Neural cell (in vitro differentiated cells): Measurements from ENCODE around the gene NUPR2. TPM values are rescaled to one million over a fixed set of nuclear protein-coding genes. Genes with fewer than 3 reads are reported as not detected.

Source experiments
- H2AFZ ChIP-seq: fragments of 200-600, 300-800 bp; sonication (generic), shearing (Covaris generic); 2 replicates; pipeline ENCODE4 v1.6.0; 2014; ENCODE audit warnings: low read depth, mild to moderate bottlenecking, antibody characterized with exemption, low read length, moderate library complexity
- H3F3A ChIP-seq: fragments of 200-600 bp; shearing (Covaris generic); 2 replicates; pipeline ENCODE4 v1.6.1; 2016; ENCODE audit warnings: mild to moderate bottlenecking, moderate library complexity, mixed read lengths, antibody characterized with exemption, low read length; ENCODE audit not compliant: insufficient read depth, poor library complexity, severe bottlenecking
- H3K27ac ChIP-seq: fragments of 200-600, 300-800 bp; sonication (generic), shearing (Covaris generic); 2 replicates; pipeline ENCODE4 v1.5.1; 2014; ENCODE audit warnings: mild to moderate bottlenecking, low read length, moderate library complexity
- H3K27me3 ChIP-seq: fragments of 300-800, 200-600 bp; sonication (generic), shearing (Covaris generic); 2 replicates; pipeline ENCODE4 v1.6.0; 2014; ENCODE audit warnings: mild to moderate bottlenecking, low read depth, low read length, moderate library complexity; ENCODE audit not compliant: insufficient read depth
- H3K36me3 ChIP-seq: fragments of 300-800, 200-600 bp; sonication (generic), shearing (Covaris generic); 2 replicates; pipeline ENCODE4 v1.5.1; 2014; ENCODE audit warnings: mild to moderate bottlenecking, antibody characterized with exemption, low read length, moderate library complexity; ENCODE audit not compliant: insufficient read depth
- H3K4me2 ChIP-seq: fragments of 300-800, 200-600 bp; sonication (generic), shearing (Covaris generic); 2 replicates; pipeline ENCODE4 v1.6.0; 2014; ENCODE audit warnings: mild to moderate bottlenecking, low read length
- H3K4me3 ChIP-seq: fragments of 300-800, 200-600 bp; sonication (generic), shearing (Covaris generic); 2 replicates; pipeline ENCODE4 v1.5.1; 2014; ENCODE audit warnings: mild to moderate bottlenecking, low read length, moderate library complexity
- H3K79me2 ChIP-seq: fragments of 200-600 bp; shearing (Covaris generic); replicated peaks from 2 replicates; pipeline ENCODE4 v1.6.0; 2014; ENCODE audit warnings: mild to moderate bottlenecking, low read length, moderate library complexity; ENCODE audit not compliant: insufficient read depth
- H3K9ac ChIP-seq: fragments of 300-800, 200-600 bp; sonication (generic), shearing (Covaris generic); 2 replicates; pipeline ENCODE4 v1.6.1; 2016; ENCODE audit warnings: mild to moderate bottlenecking, low read length, mixed read lengths
- H3K9me2 ChIP-seq: fragments of 200-600 bp; shearing (Covaris generic); 2 replicates; pipeline ENCODE4 v1.6.1; 2016; ENCODE audit warnings: mild to moderate bottlenecking, low read length, mixed read lengths; ENCODE audit not compliant: insufficient read depth
- H3K9me3 ChIP-seq: fragments of 200-600, 300-800 bp; sonication (generic), shearing (Covaris generic); 2 replicates; pipeline ENCODE4 v1.6.1; 2016; ENCODE audit warnings: mild to moderate bottlenecking, mixed run types, low read length, moderate library complexity, mixed read lengths
- H4K20me1 ChIP-seq: fragments of 200-600 bp; shearing (Covaris generic); 2 replicates; pipeline ENCODE4 v1.6.1; 2016; ENCODE audit warnings: mild to moderate bottlenecking, mixed run types; ENCODE audit not compliant: insufficient read depth
- EP300 ChIP-seq: fragments of 450-650 bp; conservative IDR thresholded peaks from 2 replicates; pipeline ENCODE4 v1.6.1; 2014; ENCODE audit warnings: antibody characterized with exemption, mild to moderate bottlenecking, moderate library complexity; ENCODE audit not compliant: poor library complexity, severe bottlenecking
- EZH2 ChIP-seq: fragments of 200-600, 300-800 bp; shearing (Covaris generic), sonication (generic); IDR thresholded peaks from 2 replicates; pipeline ENCODE4 v1.6.1; 2014; ENCODE audit warnings: antibody characterized with exemption, low read length, borderline replicate concordance, mild to moderate bottlenecking; ENCODE audit not compliant: insufficient read depth, poor library complexity, severe bottlenecking
- MXI1 ChIP-seq: fragments of 450-650 bp; conservative IDR thresholded peaks from 2 replicates; pipeline ENCODE4 v1.6.1; 2014; ENCODE audit warnings: antibody characterized with exemption, mild to moderate bottlenecking; ENCODE audit not compliant: poor library complexity, severe bottlenecking
- POLR2AphosphoS5 ChIP-seq: IDR thresholded peaks from 2 replicates; pipeline ENCODE4 v1.6.1; 2012
- RAD21 ChIP-seq: fragments of 450-650 bp; conservative IDR thresholded peaks from 2 replicates; pipeline ENCODE4 v1.6.1; 2014; ENCODE audit warnings: antibody characterized with exemption, mild to moderate bottlenecking, moderate library complexity
- REST ChIP-seq: IDR thresholded peaks from 2 replicates; pipeline ENCODE4 v1.6.1; 2012; ENCODE audit warnings: borderline replicate concordance
- SMC3 ChIP-seq: fragments of 450-650 bp; conservative IDR thresholded peaks from 2 replicates; pipeline ENCODE4 v1.6.1; 2014; ENCODE audit warnings: antibody characterized with exemption, mild to moderate bottlenecking, moderate library complexity; ENCODE audit not compliant: poor library complexity
- TAF1 ChIP-seq: IDR thresholded peaks from 2 replicates; pipeline ENCODE4 v1.6.1; 2012; ENCODE audit warnings: low read depth
- polyA plus RNA-seq: library from polyadenylated mRNA; depleted of rRNA; stranded (reverse); fragments of >200 nt; gene quantifications from 2 replicates; pipeline ENCODE4 v1.2.3, GENCODE V29; 2014
- TF ChIP-seq, protein P1 (sequence below): fragments of 450-650 bp; IDR thresholded peaks from 2 replicates; pipeline ENCODE4 v1.5.1; 2014; ENCODE audit warnings: antibody characterized with exemption, mild to moderate bottlenecking, moderate library complexity; ENCODE audit not compliant: poor library complexity, severe bottlenecking

Gene NUPR2
- polyA plus RNA-seq, 1 donor from 2014 or later: not detected

DNA sequence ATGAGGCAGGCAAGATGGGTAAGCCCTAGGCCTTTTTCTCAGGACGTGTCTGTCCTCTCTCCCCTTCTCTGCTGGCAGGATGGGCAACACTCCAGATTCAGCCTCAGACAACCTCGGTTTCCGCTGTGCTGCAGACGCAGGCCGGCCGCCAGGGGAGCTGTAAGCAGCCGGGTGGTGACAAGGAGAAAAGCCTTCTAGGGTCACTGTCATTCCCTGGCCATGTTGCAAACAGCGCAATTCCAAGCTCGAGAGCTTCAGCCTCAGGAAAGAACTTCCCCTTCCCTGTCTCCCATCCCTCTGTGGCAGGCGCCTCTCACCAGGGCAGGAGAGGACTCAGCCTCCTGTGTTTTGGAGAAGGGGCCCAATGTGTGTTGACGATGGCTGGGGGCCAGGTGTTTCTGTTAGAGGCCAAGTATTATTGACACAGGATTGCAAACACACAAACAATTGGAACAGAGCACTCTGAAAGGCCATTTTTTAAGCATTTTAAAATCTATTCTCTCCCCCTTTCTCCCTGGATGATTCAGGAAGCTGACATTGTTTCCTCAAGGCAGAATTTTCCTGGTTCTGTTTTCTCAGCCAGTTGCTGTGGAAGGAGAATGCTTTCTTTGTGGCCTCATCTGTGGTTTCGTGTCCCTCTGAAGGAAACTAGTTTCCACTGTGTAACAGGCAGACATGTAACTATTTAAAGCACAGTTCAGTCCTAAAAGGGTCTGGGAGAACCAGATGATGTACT, 36.6 kb downstream of the NUPR2 start:
- no peaks in the 10 kb centered on the region for H3K9me3 ChIP-seq
- no peak overlapping the region for H2AFZ ChIP-seq
- no peaks in the 10 kb centered on the region for H3K27me3 ChIP-seq
- no peaks in the 10 kb centered on the region for H3K9me2 ChIP-seq
- H3K27ac ChIP-seq: no peak overlapping the region
- H3F3A ChIP-seq: no peaks in the 10 kb centered on the region
- TF ChIP-seq EZH2 (no peak), MXI1 (no peak), SMC3 (no peak), TAF1 (no peak), POLR2AphosphoS5 (no peak), REST (no peak), EP300 (no peak), RAD21 (no peak)
- TF ChIP-seq, protein P1, sequence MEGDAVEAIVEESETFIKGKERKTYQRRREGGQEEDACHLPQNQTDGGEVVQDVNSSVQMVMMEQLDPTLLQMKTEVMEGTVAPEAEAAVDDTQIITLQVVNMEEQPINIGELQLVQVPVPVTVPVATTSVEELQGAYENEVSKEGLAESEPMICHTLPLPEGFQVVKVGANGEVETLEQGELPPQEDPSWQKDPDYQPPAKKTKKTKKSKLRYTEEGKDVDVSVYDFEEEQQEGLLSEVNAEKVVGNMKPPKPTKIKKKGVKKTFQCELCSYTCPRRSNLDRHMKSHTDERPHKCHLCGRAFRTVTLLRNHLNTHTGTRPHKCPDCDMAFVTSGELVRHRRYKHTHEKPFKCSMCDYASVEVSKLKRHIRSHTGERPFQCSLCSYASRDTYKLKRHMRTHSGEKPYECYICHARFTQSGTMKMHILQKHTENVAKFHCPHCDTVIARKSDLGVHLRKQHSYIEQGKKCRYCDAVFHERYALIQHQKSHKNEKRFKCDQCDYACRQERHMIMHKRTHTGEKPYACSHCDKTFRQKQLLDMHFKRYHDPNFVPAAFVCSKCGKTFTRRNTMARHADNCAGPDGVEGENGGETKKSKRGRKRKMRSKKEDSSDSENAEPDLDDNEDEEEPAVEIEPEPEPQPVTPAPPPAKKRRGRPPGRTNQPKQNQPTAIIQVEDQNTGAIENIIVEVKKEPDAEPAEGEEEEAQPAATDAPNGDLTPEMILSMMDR: no peak
- H3K4me3 ChIP-seq: no peak overlapping the region
- H3K79me2 ChIP-seq: no peaks in the 10 kb centered on the region
- no peaks in the 10 kb centered on the region for H3K36me3 ChIP-seq
- no peak overlapping the region for H3K9ac ChIP-seq
- H3K4me2 ChIP-seq: no peak overlapping the region
- H4K20me1 ChIP-seq: no peaks in the 10 kb centered on the region

DNA sequence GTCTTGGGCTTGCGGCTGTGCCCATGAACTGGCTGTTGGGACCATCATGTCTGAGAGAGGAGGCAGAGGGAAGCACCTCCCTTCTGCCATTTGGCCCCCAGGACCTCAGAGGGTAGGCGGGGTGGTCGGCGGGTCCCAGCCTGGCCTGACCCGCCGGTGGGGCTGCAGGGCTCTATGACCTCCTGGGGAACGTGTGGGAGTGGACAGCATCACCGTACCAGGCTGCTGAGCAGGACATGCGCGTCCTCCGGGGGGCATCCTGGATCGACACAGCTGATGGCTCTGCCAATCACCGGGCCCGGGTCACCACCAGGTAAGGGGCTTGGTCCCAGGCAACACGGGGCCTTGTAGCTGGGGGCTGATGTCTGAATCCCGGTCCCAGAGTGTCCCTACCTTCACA, 38.0 kb downstream of the NUPR2 start:
- Histone ChIP-seq H3K27ac (no peak overlapping the region), H3F3A (no peaks in the 10 kb centered on the region), H4K20me1 (no peaks in the 10 kb centered on the region), H3K4me3 (no peak overlapping the region), H2AFZ (no peak overlapping the region), H3K36me3 (no peaks in the 10 kb centered on the region), H3K9me3 (no peaks in the 10 kb centered on the region), H3K9ac (no peak overlapping the region), H3K9me2 (no peaks in the 10 kb centered on the region), H3K4me2 (no peak overlapping the region), H3K27me3 (no peaks in the 10 kb centered on the region), H3K79me2 (no peaks in the 10 kb centered on the region)
- TF ChIP-seq, protein P1: no peak
- no peak for TF ChIP-seq MXI1
- no peak for TF ChIP-seq TAF1
- no peak for TF ChIP-seq EZH2
- no peak for TF ChIP-seq SMC3
- no peak for TF ChIP-seq EP300
